Chondrocyte (in vitro differentiated cells): ENCODE data around the gene LTB4R2. TPM values are rescaled to one million over a fixed set of nuclear protein-coding genes. Genes with fewer than 3 reads are reported as not detected.

Experiments
- DNase-seq: peaks from one replicate; pipeline ENCODE4 v3.0.0; 2021; ENCODE audit warnings: mixed read lengths, low spot score
- H3K27ac Mint-ChIP-seq: one replicate; pipeline ENCODE4 v1.8.0; 2021; ENCODE audit warnings: mild to moderate bottlenecking, moderate library complexity, mixed read lengths; ENCODE audit not compliant: unreplicated experiment
- H3K27me3 Mint-ChIP-seq: 2 replicates; pipeline ENCODE4 v1.8.0; 2021; ENCODE audit warnings: low read depth, mixed read lengths
- H3K36me3 Mint-ChIP-seq: 2 replicates; pipeline ENCODE4 v1.8.0; 2021; ENCODE audit warnings: low read depth, mixed read lengths
- H3K4me1 Mint-ChIP-seq: 2 replicates; pipeline ENCODE4 v1.8.0; 2021; ENCODE audit warnings: low read depth, mild to moderate bottlenecking, mixed read lengths
- H3K4me3 Mint-ChIP-seq: one replicate; pipeline ENCODE4 v1.8.0; 2021; ENCODE audit warnings: mild to moderate bottlenecking, moderate library complexity, mixed read lengths; ENCODE audit not compliant: unreplicated experiment
- H3K9me3 Mint-ChIP-seq: 2 replicates; pipeline ENCODE4 v1.8.0; 2021; ENCODE audit warnings: low read depth, mixed read lengths
- total RNA-seq: library from RNA; stranded (reverse); gene quantifications from 3 replicates; pipeline ENCODE4 v1.2.1, GENCODE V29; 2021
- TF ChIP-seq, protein P1 (sequence below): fragments of 200-600 bp; sonication (generic); IDR thresholded peaks from 2 replicates; pipeline ENCODE4 v1.5.0; 2021; ENCODE audit warnings: antibody characterized with exemption, mild to moderate bottlenecking, moderate library complexity

Gene LTB4R2
- total RNA-seq, 1 donor from 2014 or later: 9.1 TPM

- H3K27ac Mint-ChIP-seq: no peak within 1 kb of the TSS
- H3K4me1 Mint-ChIP-seq: peaks cover 16% of the 10 kb centered on the region
- H3K9me3 Mint-ChIP-seq: no peaks in the 10 kb centered on the region
- H3K4me3 Mint-ChIP-seq: no peak within 1 kb of the TSS
- H3K36me3 Mint-ChIP-seq: peaks cover 12% of the 10 kb centered on the region
- TF ChIP-seq, protein P1, sequence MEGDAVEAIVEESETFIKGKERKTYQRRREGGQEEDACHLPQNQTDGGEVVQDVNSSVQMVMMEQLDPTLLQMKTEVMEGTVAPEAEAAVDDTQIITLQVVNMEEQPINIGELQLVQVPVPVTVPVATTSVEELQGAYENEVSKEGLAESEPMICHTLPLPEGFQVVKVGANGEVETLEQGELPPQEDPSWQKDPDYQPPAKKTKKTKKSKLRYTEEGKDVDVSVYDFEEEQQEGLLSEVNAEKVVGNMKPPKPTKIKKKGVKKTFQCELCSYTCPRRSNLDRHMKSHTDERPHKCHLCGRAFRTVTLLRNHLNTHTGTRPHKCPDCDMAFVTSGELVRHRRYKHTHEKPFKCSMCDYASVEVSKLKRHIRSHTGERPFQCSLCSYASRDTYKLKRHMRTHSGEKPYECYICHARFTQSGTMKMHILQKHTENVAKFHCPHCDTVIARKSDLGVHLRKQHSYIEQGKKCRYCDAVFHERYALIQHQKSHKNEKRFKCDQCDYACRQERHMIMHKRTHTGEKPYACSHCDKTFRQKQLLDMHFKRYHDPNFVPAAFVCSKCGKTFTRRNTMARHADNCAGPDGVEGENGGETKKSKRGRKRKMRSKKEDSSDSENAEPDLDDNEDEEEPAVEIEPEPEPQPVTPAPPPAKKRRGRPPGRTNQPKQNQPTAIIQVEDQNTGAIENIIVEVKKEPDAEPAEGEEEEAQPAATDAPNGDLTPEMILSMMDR: no peak
- DNase-seq: peak; percentile 81
- H3K27me3 Mint-ChIP-seq: no peaks in the 10 kb centered on the region
These were observed 46.9 kb upstream of the LTB4R2 start, which contains the start of gene TGM1 for GRCh38 chr14:24262821-24263733. Gene TGM1, minus strand, starts transcription at chr14:24263177. Its CDS starts 825 bp downstream, at chr14:24262352.

GRCh38 chr14:24263848-24264247, 46.1 kb upstream of the LTB4R2 start:
- Mint-ChIP-seq H3K4me3 (no peak overlapping the region), H3K9me3 (no peaks in the 10 kb centered on the region), H3K27ac (no peak overlapping the region), H3K27me3 (no peaks in the 10 kb centered on the region), H3K4me1 (peaks cover 10% of the 10 kb centered on the region), H3K36me3 (peaks cover 14% of the 10 kb centered on the region)
- no peak for DNase-seq
- TF ChIP-seq, protein P1: no peak

- no peak for DNase-seq
- TF ChIP-seq, protein P1: no peak
- H3K36me3 Mint-ChIP-seq: peaks cover 14% of the 10 kb centered on the region
- no peaks in the 10 kb centered on the region for H3K9me3 Mint-ChIP-seq
- no peak overlapping the region for H3K4me3 Mint-ChIP-seq
- H3K4me1 Mint-ChIP-seq: peaks cover 6% of the 10 kb centered on the region
- H3K27me3 Mint-ChIP-seq: no peaks in the 10 kb centered on the region
- H3K27ac Mint-ChIP-seq: no peak overlapping the region
These were observed 45.6 kb upstream of the LTB4R2 start for GRCh38 chr14:24264298-24264697.

GRCh38 chr14:24266344-24267244, 43.3 kb upstream of the LTB4R2 start:
- H3K4me3 Mint-ChIP-seq: no peak overlapping the region
- no peak overlapping the region for H3K27ac Mint-ChIP-seq
- no peaks in the 10 kb centered on the region for H3K9me3 Mint-ChIP-seq
- TF ChIP-seq, protein P1: no peak
- H3K36me3 Mint-ChIP-seq: peaks cover 14% of the 10 kb centered on the region
- H3K4me1 Mint-ChIP-seq: peaks cover 5% of the 10 kb centered on the region
- DNase-seq: peak; percentile 85
- no peaks in the 10 kb centered on the region for H3K27me3 Mint-ChIP-seq

DNA sequence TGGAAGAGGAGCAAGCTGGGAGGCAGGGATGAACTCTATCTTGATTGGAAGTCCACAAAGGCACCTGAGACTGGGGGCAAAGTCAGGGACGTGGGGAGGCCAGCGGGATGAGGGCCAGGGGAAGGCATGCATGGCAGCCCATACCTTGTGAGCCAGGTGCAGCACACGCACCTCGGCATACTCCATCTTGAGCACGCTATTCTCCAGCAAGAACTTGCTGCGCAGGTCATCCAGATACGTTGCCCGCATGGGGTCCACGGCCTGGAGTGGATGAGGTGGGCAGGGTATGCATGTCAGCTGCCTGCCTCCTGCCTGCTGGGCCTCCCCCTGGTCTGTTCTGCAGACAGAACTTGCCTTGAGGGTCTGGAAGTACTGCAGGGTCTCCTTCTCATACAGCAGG, 42.4 kb upstream of the LTB4R2 start:
- Mint-ChIP-seq H3K27ac (no peak overlapping the region), H3K9me3 (no peaks in the 10 kb centered on the region), H3K4me1 (peaks cover 15% of the 10 kb centered on the region), H3K4me3 (no peak overlapping the region), H3K27me3 (no peaks in the 10 kb centered on the region), H3K36me3 (peaks cover 14% of the 10 kb centered on the region)
- DNase-seq: peak; percentile 81
- TF ChIP-seq, protein P1: no peak
